HG02981 (cell line): Measurements from ENCODE around the gene GAS5.

Experiments
- ATAC-seq: cut with Tn5 transposase; IDR thresholded peaks from one replicate; pipeline ENCODE4 v1.9.1; 2021; ENCODE audit warnings: mild to moderate bottlenecking, moderate library complexity; ENCODE audit not compliant: unreplicated experiment

Gene GAS5

GRCh38 chr1:173832748-173833147 is 35.0 kb downstream of the GAS5 start:
- no peak for ATAC-seq

GRCh38 chr1:173827611-173828010 is 40.2 kb downstream of the GAS5 start:
- ATAC-seq, result no peak

- peak; percentile 75 for ATAC-seq
Measured at GRCh38 chr1:173824315-173825081, 43.3 kb downstream of the GAS5 start, which contains the start of the genes CENPL and DARS2. Gene CENPL, minus strand, starts transcription at chr1:173824883. Its CDS starts 13,584 bp downstream, at chr1:173811299. Gene DARS2, plus strand, starts transcription at chr1:173824673. Its CDS starts 557 bp downstream, at chr1:173825230.

- ATAC-seq, result peak; percentile 36
Measured at GRCh38 chr1:173823781-173824314, 43.9 kb downstream of the GAS5 start.

- no peak for ATAC-seq
Measured at GRCh38 chr1:173821680-173822079, 46.1 kb downstream of the GAS5 start.

GRCh38 chr1:173818459-173818858 is 49.3 kb downstream of the GAS5 start:
- ATAC-seq, result no peak
